ENCODE data around the gene NDST4. TPM values are rescaled to one million over a fixed set of nuclear protein-coding genes. Genes with fewer than 3 reads are reported as not detected.

NDST4 gene
- total and polyA plus RNA-seq, 2 of the 4 experiments (the other 2 are of a cell fraction) = not detected

GRCh38 chr4:114813961-114814360, 299.5 kb downstream of the NDST4 start:
- H2BK15ac ChIP-seq (ENCODE audit: low read depth, low read length) = no peak overlapping the region
- no peak overlapping the region for H2AK9ac ChIP-seq (replicated peaks; ENCODE audit: low read depth, low read length, poor library complexity)
- H3K4me1 ChIP-seq (ENCODE audit: control insufficient read depth, insufficient read depth, low read length) = no peaks in the 10 kb centered on the region
- no peak overlapping the region for H3K4me2 ChIP-seq (ENCODE audit: low read depth, low read length)
- no CpG with 5 or more reads among the region's 1 CpG for WGBS, 2 experiments (ENCODE audit: extremely low coverage in 2 of 2, insufficient read length in 1 of 2)
- ChIA-PET POLR2A (ENCODE audit: unreplicated experiment) (interaction anchor here (0.6 kb wide), 1 partner anchor 223 kb away, joined by 3 read pairs; no protein-coding TSS in a partner anchor), CTCF (no interaction called here)
- no peak overlapping the region for H3K27ac ChIP-seq (ENCODE audit: insufficient read depth, low read length)
- H4K20me1 ChIP-seq (ENCODE audit: insufficient read depth, low read length) = no peaks in the 10 kb centered on the region
- no peak overlapping the region for H3K14ac ChIP-seq (replicated peaks; ENCODE audit: low read depth, low read length)
- H3K18ac ChIP-seq (ENCODE audit: low read depth, low read length) = no peak overlapping the region
- intact Hi-C loops (cut with micrococcal nuclease) (no loop called here), in situ Hi-C loops (cut with MboI; ENCODE audit: low sequenced_read_pairs) (no loop called here), dilution Hi-C loops (cut with HindIII; ENCODE audit: low sequenced_read_pairs, unreplicated experiment) (no loop called here)
- H3K36me3 ChIP-seq (ENCODE audit: control insufficient read depth, insufficient read depth, low read length) = no peaks in the 10 kb centered on the region
- H3K9me1 ChIP-seq (ENCODE audit: insufficient read depth, low read length) = no peaks in the 10 kb centered on the region
- H3K27me3 ChIP-seq (ENCODE audit: control insufficient read depth, insufficient read depth, low read length) = no peaks in the 10 kb centered on the region
- no peak overlapping the region for H2BK5ac ChIP-seq (ENCODE audit: low read depth, low read length, poor library complexity, severe bottlenecking)
- ATAC-seq (ENCODE audit: low read depth) (no peak), DNase-seq (no peak)
- H3K9me3 ChIP-seq (ENCODE audit: control insufficient read depth, insufficient read depth, low read length) = no peaks in the 10 kb centered on the region
- no peaks in the 10 kb centered on the region for H3K79me1 ChIP-seq (ENCODE audit: low read depth in 1 of 2, low read length in 2 of 2)
- no peak overlapping the region for H3K56ac ChIP-seq (ENCODE audit: extremely low read depth, insufficient read depth, low read length)
- TF ChIP-seq MAZ (IDR thresholded peaks at IDR 0.05; ENCODE audit: borderline replicate concordance, low read depth, low read length) = no peak
- no peak for TF ChIP-seq RAD21 (IDR thresholded peaks at IDR 0.05; ENCODE audit: low read length)
- TF ChIP-seq RCOR1 (IDR thresholded peaks at IDR 0.05; ENCODE audit: insufficient replicate concordance, low read length) = no peak
- TF ChIP-seq CHD1 (IDR thresholded peaks at IDR 0.05; ENCODE audit: low read depth, low read length) = no peak
- TF ChIP-seq CEBPB (IDR thresholded peaks at IDR 0.05; ENCODE audit: low read depth, low read length) = peak; percentile 70
- H2AFZ ChIP-seq (replicated peaks; ENCODE audit: low read length, poor library complexity) = no peak overlapping the region
- no peak overlapping the region for H4K5ac ChIP-seq (ENCODE audit: low read depth, low read length)
- H2BK20ac ChIP-seq (ENCODE audit: low read depth, low read length) = no peak overlapping the region
- no peak overlapping the region for H2BK120ac ChIP-seq (ENCODE audit: low read depth, low read length)
- H3K23ac ChIP-seq (ENCODE audit: low read depth, low read length) = no peak overlapping the region
- H3K4ac ChIP-seq (ENCODE audit: low read depth, low read length) = no peak overlapping the region
- BruUV-seq (replicated peaks) = no TSS peak
- H4K91ac ChIP-seq (ENCODE audit: insufficient read depth, low read depth, low read length) = no peak overlapping the region
- no peak overlapping the region for H2AK5ac ChIP-seq (ENCODE audit: low read depth, low read length)
- no peak overlapping the region for H4K8ac ChIP-seq (ENCODE audit: low read depth in 2 of 2, low read length in 2 of 2)
- H3K4me3 ChIP-seq (ENCODE audit: insufficient read depth, low read depth, low read length) = no peak overlapping the region
- no peak overlapping the region for H3K9ac ChIP-seq (ENCODE audit: low read depth, low read length)
